ENCODE data around the gene DPP8.
"Not testable (repeated sequence)": the region's sequence is repeated elsewhere in the genome, so short reads cannot be mapped to it uniquely, and the experiment has no call there.

DPP8 gene

DNA sequence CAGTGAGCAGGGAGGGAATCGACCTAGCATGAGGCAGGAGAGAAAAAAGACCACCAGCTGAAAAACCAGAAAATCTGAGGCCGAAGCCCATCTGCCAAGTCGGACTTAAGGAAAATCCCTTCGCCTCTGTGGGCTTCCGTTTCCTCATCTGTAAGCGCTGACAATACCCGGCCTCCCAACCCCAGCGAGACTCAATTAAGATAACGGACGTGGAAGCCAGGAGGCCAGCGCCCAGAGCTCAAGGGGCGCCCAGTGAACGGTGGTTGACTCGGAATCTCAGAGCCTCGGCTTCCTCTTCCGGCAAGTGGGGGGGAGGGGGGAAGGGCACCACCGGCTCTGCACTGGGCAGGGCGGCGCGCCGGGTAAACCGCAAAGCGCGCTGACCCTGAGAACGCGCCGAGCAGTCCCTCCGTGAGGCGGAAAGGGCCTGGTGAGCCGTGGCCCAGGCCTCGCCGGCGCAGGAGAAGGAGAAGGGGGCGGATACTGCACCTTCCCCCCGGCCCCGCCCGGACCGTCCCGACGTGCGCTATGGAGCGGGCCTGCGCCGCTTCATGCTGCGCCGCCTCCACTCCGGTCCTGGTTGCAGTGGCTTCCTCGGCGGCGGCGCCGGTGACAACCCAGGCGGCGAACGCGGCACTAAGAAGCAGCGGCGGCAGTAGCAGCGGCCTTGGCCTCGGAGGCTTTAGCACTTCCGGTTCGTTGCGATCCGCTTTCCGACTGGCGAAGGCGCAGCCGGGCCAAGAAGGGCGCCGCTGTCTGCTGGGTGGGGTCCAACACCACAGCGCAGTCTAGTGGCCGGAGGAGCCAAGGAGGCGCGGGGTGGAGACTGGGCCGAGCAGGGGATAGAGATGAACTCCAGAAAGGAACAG lies at the start of gene DPP8:
TSS of gene DPP8 (minus strand) at position 693 of the 869 bp plus-strand sequence. CDS start 5,136 bp downstream, outside the sequence.
- DNase-seq (ENCODE audit: low spot score) = peak; percentile 95

DNA sequence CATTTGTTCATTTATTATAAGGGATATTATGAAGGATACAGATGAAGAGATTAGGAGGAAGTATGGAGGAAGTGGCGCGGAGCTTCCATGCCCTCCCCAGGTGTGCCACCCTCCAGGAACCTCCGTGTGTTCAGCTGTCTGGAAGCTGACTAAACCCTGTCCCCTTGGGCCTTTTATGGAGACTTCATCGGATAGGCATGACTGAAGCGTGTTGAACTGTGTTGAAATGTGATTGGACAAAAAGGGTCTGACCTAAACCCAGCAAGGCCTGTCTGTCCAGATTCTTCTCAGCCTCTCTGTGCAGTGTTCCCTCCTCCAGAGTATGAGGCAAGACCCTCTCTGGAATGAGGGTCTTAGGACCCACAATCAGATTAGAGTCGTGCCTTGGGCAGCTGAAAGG lies 44.4 kb upstream of the DPP8 start:
- DNase-seq (ENCODE audit: low spot score) = no peak

- no peak for DNase-seq (ENCODE audit: low spot score)
These were observed 42.5 kb upstream of the DPP8 start for GRCh38 chr15:65559941-65560340.

DNA sequence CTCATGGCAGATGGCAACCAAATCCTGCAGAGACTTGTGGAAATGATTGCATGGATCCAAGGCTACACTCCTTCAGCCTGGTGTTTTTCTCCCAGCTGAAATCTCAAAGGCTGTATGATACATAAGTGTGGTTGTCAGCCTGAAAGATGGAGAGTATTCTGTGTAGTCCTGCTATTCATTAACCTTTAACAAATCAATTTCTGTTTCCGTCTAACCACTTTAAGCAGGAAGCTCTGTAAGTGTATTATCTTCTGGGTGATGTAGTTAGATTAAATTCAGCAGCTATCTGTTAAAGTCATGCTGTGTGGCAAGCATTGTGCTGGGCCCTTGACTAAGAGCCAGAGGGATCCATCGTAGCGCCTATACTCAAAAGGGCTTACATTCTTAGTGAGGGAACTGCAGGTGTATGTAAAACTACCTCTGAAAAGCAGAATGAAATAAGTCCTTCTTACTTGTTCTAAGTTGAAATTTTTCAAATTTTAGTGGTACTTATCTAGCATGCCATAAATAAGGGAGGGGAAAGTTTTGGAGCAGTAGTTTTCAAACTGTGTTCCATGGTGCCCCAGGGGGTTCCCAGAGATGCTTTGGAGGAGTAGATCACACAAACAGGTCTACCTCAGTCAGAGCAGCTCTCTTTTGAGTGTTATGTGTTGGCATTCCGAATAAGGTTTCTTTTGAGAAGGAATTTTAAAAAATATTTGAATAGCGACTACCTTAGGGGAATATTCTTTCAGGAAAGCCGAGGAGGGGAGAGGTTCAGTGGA lies 41.7 kb upstream of the DPP8 start:
- no peak for DNase-seq (ENCODE audit: low spot score)

GRCh38 chr15:65558336-65558735 lies 40.8 kb upstream of the DPP8 start:
- DNase-seq (ENCODE audit: low spot score) = no peak

DNA sequence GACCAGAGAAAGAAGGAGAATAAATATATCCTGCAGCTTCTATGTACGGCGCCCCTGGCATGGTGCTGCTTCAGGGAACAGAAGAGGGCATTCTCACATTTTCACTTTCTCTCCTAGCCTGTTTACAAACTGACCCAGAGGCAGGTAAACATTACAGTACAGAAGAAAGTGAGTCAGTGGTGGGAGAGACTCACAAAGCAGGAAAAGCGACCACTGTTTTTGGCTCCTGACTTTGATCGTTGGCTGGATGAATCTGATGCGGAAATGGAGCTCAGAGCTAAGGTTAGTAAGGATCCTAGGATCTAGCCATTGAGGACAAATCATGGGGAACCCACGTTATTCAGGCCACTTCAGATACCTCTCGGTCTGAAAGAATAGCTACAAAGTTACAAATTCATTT lies 39.1 kb upstream of the DPP8 start:
- DNase-seq (ENCODE audit: low spot score) = no peak

DNA sequence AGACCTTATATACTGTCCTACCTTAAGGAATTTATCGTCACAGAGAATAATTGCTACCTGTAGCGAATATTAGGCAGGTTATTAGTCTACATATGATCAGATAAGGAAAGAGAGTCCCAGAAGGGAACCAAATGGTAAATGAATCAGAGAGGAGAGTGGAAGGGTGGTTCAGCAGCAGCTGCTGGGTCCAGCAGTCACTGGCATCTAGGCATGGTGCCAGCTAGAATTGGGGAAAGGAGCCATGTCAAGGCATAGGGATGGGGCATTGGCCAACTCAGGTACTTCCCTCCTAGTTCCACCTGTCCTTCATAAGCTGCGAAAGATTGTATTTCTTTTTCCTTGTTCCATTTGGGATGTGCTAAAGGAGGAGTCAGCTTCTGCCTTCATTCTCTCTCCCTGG lies 36.2 kb upstream of the DPP8 start:
- no peak for DNase-seq (ENCODE audit: low spot score)

DNA sequence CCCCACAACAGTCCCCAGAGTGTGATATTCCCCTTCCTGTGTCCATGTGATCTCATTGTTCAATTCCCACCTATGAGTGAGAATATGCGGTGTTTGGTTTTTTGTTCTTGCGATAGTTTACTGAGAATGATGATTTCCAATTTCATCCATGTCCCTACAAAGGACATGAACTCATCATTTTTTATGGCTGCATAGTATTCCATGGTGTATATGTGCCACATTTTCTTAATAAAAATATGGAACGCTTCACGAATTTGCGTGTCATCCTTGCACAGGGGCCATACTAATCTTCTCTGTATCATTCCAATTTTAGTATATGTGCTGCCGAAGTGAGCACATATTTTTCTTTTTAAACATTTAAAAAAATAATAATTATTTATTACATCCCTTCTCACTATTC lies 35.4 kb upstream of the DPP8 start:
- DNase-seq (ENCODE audit: low spot score) = not testable (repeated sequence)

- no peak for DNase-seq (ENCODE audit: low spot score)
These were observed 33.7 kb upstream of the DPP8 start for GRCh38 chr15:65551183-65551582.

- no peak for DNase-seq (ENCODE audit: low spot score)
These were observed 33.2 kb upstream of the DPP8 start for GRCh38 chr15:65550681-65551098.

DNA sequence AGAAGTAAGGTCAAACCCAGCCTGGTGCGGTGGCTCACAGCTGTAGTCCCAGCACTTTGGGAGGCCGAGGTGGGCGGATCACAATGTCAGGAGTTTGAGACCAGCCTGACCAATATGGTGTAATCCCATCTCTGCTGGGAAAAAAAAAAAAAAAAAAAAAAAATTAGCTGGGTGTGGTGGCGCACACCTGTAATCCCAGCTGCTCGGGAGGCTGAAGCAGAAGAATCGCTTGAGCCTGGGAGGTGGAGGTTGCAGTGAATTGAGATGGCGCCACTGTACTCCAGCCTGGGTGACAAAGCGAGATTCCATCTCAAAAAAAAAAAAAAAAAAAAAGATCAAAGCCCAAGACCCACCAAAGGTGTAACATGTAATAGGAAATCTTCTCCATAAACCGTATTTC lies 31.8 kb upstream of the DPP8 start:
- DNase-seq (ENCODE audit: low spot score) = not testable (repeated sequence)

DNA sequence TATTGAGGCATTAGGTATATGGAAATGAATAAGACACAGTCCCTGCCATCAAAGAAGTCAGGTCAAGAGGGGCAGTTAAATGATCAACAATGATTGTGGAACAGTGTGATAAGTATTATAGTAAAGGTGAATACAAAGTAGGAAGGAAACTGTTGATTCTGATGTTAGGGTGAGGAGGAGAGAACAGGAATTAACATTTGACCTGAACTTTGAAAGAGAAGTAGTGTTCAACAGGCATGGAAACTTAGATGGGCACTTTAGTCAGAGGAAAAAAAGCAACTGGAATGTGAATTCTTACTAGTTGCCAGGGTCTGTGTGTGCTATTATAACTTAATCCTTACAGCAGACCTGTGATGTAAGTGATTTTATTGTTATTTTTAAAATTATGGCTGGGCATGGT lies 30.4 kb upstream of the DPP8 start:
- DNase-seq (ENCODE audit: low spot score) = no peak

DNA sequence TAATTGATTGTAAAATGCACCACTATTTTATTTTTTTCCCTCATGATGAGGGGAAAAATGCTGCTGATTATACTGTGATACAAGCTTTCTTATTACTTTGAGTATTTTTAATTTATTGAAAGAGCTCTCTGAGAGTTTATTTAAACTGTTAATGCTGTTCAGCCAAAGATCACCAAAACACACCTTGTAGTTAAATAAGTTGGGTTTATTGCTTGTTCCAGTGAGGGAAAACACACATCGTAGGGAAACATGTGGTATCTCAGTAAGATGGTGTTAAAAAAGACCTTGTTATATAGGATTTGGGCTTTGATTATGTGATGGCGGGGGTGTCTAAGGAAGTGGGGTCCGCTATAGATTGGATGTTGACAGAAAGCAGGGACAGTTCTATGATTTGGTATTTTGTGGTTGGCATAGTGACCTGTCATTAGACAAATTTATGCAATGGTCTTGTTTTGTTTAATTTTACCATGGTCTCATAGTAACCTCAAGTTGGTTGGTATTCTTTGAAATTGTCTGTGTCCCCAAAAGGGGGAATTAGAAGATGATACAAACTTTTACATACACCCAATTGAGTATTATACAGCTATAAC lies 23.8 kb upstream of the DPP8 start:
- no peak for DNase-seq (ENCODE audit: low spot score)

DNA sequence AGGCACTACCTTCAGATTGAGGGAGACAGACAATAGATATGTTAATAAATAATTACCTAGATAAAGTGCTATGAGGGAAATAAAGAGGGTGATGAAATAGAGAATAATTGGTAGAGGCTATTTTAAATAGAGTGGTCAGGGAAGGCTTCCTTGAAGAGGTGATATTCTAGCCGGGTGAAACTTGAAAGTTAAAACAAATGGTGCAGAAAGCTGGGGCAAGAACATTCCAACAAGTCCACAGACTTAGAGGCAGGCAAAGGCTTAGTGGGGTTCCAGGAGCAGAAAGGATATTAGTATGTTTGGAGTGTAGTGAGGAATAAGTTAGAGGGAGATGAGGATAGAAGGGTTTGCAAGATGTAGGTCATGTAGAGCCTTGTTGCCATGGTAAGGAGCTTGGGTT lies 22.8 kb upstream of the DPP8 start:
- no peak for DNase-seq (ENCODE audit: low spot score)

GRCh38 chr15:65535192-65535591 lies 17.7 kb upstream of the DPP8 start:
- no peak for DNase-seq (ENCODE audit: low spot score)

DNA sequence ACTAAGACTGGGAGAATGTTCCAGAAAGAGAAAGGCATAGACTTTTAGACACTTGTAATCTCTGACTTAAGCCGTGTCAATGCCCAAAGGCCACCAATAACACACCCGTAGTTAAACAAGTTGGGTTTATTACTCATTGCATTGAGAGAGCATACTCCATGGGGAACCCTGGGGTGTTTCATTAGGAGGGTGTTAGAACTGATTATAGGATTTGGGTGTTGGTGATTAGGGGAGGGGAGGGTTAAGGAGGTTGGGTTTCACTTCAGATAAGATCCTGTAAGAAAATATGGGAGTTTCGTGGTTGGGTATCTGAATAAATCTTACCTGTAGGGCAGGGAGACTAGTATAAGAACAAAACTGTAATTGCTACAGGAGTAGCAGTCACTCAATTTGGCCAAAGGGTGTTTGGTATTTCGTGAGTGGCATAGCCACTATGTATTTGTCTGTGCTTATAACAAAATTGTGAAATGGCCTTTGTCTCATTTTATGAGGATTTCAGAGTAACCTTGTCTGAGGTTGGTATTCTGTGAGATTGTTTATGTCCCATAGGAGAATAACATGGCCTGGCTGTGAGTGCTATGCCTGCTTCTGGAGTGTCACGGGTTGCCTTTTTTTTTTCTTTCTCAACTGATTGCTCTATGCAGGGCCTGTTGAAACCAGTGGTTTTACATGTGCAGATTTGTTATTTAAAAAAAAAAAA lies 15.7 kb upstream of the DPP8 start:
- DNase-seq (ENCODE audit: low spot score) = no peak

- DNase-seq (ENCODE audit: low spot score) = no peak
These were observed 15.2 kb upstream of the DPP8 start for GRCh38 chr15:65532738-65533051.

- peak; percentile 87 for DNase-seq (ENCODE audit: low spot score)
These were observed 13.0 kb upstream of the DPP8 start, which contains the start of gene HACD3 for GRCh38 chr15:65530318-65531111. HACD3 (plus strand) TSS chr15:65530463; CDS start chr15:65530632, 169 bp downstream.

GRCh38 chr15:65529762-65530317 lies 12.4 kb upstream of the DPP8 start:
- no peak for DNase-seq (ENCODE audit: low spot score)

GRCh38 chr15:65528461-65529060 lies 11.1 kb upstream of the DPP8 start:
- no peak for DNase-seq (ENCODE audit: low spot score)

GRCh38 chr15:65525622-65526021 lies 8.1 kb upstream of the DPP8 start:
- DNase-seq (ENCODE audit: low spot score) = no peak
